ENCODE data around the gene STRN4. TPM values are rescaled to one million over a fixed set of nuclear protein-coding genes. Genes with fewer than 3 reads are reported as not detected.

Gene STRN4
- total and polyA plus RNA-seq, 9 of the 15 experiments (the other 6 are each of a cell fraction or from before 2014, with no cell fraction given), result 0.62 to 83.7 (median 36.9) TPM

GRCh38 chr19:46786236-46787039 is 40.2 kb upstream of the STRN4 start (continued):
- TF ChIP-seq, protein P1, sequence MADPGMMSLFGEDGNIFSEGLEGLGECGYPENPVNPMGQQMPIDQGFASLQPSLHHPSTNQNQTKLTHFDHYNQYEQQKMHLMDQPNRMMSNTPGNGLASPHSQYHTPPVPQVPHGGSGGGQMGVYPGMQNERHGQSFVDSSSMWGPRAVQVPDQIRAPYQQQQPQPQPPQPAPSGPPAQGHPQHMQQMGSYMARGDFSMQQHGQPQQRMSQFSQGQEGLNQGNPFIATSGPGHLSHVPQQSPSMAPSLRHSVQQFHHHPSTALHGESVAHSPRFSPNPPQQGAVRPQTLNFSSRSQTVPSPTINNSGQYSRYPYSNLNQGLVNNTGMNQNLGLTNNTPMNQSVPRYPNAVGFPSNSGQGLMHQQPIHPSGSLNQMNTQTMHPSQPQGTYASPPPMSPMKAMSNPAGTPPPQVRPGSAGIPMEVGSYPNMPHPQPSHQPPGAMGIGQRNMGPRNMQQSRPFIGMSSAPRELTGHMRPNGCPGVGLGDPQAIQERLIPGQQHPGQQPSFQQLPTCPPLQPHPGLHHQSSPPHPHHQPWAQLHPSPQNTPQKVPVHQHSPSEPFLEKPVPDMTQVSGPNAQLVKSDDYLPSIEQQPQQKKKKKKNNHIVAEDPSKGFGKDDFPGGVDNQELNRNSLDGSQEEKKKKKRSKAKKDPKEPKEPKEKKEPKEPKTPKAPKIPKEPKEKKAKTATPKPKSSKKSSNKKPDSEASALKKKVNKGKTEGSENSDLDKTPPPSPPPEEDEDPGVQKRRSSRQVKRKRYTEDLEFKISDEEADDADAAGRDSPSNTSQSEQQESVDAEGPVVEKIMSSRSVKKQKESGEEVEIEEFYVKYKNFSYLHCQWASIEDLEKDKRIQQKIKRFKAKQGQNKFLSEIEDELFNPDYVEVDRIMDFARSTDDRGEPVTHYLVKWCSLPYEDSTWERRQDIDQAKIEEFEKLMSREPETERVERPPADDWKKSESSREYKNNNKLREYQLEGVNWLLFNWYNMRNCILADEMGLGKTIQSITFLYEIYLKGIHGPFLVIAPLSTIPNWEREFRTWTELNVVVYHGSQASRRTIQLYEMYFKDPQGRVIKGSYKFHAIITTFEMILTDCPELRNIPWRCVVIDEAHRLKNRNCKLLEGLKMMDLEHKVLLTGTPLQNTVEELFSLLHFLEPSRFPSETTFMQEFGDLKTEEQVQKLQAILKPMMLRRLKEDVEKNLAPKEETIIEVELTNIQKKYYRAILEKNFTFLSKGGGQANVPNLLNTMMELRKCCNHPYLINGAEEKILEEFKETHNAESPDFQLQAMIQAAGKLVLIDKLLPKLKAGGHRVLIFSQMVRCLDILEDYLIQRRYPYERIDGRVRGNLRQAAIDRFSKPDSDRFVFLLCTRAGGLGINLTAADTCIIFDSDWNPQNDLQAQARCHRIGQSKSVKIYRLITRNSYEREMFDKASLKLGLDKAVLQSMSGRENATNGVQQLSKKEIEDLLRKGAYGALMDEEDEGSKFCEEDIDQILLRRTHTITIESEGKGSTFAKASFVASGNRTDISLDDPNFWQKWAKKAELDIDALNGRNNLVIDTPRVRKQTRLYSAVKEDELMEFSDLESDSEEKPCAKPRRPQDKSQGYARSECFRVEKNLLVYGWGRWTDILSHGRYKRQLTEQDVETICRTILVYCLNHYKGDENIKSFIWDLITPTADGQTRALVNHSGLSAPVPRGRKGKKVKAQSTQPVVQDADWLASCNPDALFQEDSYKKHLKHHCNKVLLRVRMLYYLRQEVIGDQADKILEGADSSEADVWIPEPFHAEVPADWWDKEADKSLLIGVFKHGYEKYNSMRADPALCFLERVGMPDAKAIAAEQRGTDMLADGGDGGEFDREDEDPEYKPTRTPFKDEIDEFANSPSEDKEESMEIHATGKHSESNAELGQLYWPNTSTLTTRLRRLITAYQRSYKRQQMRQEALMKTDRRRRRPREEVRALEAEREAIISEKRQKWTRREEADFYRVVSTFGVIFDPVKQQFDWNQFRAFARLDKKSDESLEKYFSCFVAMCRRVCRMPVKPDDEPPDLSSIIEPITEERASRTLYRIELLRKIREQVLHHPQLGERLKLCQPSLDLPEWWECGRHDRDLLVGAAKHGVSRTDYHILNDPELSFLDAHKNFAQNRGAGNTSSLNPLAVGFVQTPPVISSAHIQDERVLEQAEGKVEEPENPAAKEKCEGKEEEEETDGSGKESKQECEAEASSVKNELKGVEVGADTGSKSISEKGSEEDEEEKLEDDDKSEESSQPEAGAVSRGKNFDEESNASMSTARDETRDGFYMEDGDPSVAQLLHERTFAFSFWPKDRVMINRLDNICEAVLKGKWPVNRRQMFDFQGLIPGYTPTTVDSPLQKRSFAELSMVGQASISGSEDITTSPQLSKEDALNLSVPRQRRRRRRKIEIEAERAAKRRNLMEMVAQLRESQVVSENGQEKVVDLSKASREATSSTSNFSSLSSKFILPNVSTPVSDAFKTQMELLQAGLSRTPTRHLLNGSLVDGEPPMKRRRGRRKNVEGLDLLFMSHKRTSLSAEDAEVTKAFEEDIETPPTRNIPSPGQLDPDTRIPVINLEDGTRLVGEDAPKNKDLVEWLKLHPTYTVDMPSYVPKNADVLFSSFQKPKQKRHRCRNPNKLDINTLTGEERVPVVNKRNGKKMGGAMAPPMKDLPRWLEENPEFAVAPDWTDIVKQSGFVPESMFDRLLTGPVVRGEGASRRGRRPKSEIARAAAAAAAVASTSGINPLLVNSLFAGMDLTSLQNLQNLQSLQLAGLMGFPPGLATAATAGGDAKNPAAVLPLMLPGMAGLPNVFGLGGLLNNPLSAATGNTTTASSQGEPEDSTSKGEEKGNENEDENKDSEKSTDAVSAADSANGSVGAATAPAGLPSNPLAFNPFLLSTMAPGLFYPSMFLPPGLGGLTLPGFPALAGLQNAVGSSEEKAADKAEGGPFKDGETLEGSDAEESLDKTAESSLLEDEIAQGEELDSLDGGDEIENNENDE (IDR thresholded peaks at IDR 0.05; ENCODE audit: low read depth, low read length), result no peak
- no peak for TF ChIP-seq ZNF695 (CRISPR knock-in tag; IDR thresholded peaks at IDR 0.05)
- peak; percentile 70; the same call in 1 of the 2 replicates for TF ChIP-seq POLR2A (conservative IDR thresholded peaks at IDR 0.05)
- TF ChIP-seq HLTF (IDR thresholded peaks at IDR 0.05), result no peak
- TF ChIP-seq TEAD2 (tag; IDR thresholded peaks at IDR 0.05), result no peak
- TF ChIP-seq BRD4 (IDR thresholded peaks at IDR 0.05), result peak; percentile 67; the same call in 1 of the 2 replicates
- TF ChIP-seq NR2C2 (CRISPR knock-in tag; IDR thresholded peaks at IDR 0.05), result no peak; the same call in 1 of the 2 replicates
- TF ChIP-seq NR2C2 (tag; IDR thresholded peaks at IDR 0.05), result 0 out of 2 replicates have a peak, but pooled peaks have one; percentile 11
- TF ChIP-seq HDAC3 (IDR thresholded peaks at IDR 0.05; ENCODE audit: borderline replicate concordance, partially characterized antibody), result peak; percentile 55
- peak; percentile 96 for TF ChIP-seq ATF3 (IDR thresholded peaks at IDR 0.05)
- peak; percentile 94 for TF ChIP-seq ATF3 (CRISPR knock-in tag; conservative IDR thresholded peaks at IDR 0.05)
- TF ChIP-seq MECOM (CRISPR knock-in tag; IDR thresholded peaks at IDR 0.05), result no peak
- no peak for TF ChIP-seq MTF1 (CRISPR knock-in tag; IDR thresholded peaks at IDR 0.05; ENCODE audit: borderline replicate concordance)
- no peak for TF ChIP-seq ZNF561 (CRISPR knock-in tag; conservative IDR thresholded peaks at IDR 0.05)
- TF ChIP-seq ZNF830 (CRISPR knock-in tag; IDR thresholded peaks at IDR 0.05), result no peak
- peak; percentile 70; the same call in 1 of the 2 replicates for TF ChIP-seq ZNF589 (CRISPR knock-in tag; IDR thresholded peaks at IDR 0.05; ENCODE audit: low read depth)
- TF ChIP-seq TGIF2 (CRISPR knock-in tag; IDR thresholded peaks at IDR 0.05), result no peak
- no peak for TF ChIP-seq SMAD2 (IDR thresholded peaks at IDR 0.05; ENCODE audit: low read depth, low read length)
